K562 (cell line): ENCODE measurements around the gene IGF2BP3. TPM values are rescaled to one million over a fixed set of nuclear protein-coding genes. Genes with fewer than 3 reads are reported as not detected.

Experiments
- ATF4 ChIP-seq: fragments of 450-650 bp; formaldehyde crosslinking; IDR thresholded peaks from 2 replicates; pipeline ENCODE4 v1.4.0; 2022; ENCODE audit warnings: mild to moderate bottlenecking, moderate library complexity
- BCL6 ChIP-seq: fragments of 250-450 bp; sonication (Bioruptor Pico); IDR thresholded peaks from 2 replicates; pipeline ENCODE4 v1.4.0; 2020
- BRCA1 ChIP-seq, 2 experiments: fragments of 450-650 bp in 1 of 2; sonication (generic) in 1 of 2; formaldehyde crosslinking in 1 of 2; IDR thresholded peaks; 2 replicates each; pipeline versions ENCODE4 v1.5.0 to v1.6.1; 2017 to 2020; ENCODE audit warnings: mild to moderate bottlenecking in 1 of 2, missing genetic modification reagents in 1 of 2
- FOSL1 ChIP-seq: fragments of 200-800 bp; sonication (Bioruptor generic); conservative IDR thresholded peaks from 2 replicates; pipeline ENCODE4 v1.6.1; 2016; ENCODE audit warnings: missing genetic modification characterization, missing compliant biosample characterization
- GABPB2 ChIP-seq: fragments of 250-450 bp; sonication (Bioruptor Pico); conservative IDR thresholded peaks from 2 replicates; pipeline ENCODE4 v1.5.1; 2021; ENCODE audit warnings: mild to moderate bottlenecking
- GATAD2A ChIP-seq: fragments of 450-650 bp; IDR thresholded peaks from 2 replicates; pipeline ENCODE4 v1.6.1; 2017
- GTF3C2 ChIP-seq: IDR thresholded peaks from 3 replicates; pipeline ENCODE4 v1.6.1; 2011; ENCODE audit warnings: borderline replicate concordance, mild to moderate bottlenecking, moderate library complexity; ENCODE audit not compliant: insufficient read length; ENCODE audit errors: extremely low read depth
- HNRNPK ChIP-seq: fragments of 200-400 bp; formaldehyde crosslinking; IDR thresholded peaks from one replicate; pipeline ENCODE4 v1.6.1; 2018; ENCODE audit warnings: mild to moderate bottlenecking, low read depth, low read length; ENCODE audit not compliant: poor library complexity, severe bottlenecking
- HOXB6 ChIP-seq: fragments of 250-450 bp; sonication (Bioruptor Pico); IDR thresholded peaks from 2 replicates; pipeline ENCODE4 v1.5.1; 2022; ENCODE audit warnings: mild to moderate bottlenecking, borderline replicate concordance
- MAFF ChIP-seq: IDR thresholded peaks from 2 replicates; pipeline ENCODE4 v1.6.1; 2012; ENCODE audit warnings: low read length, improper control_type of control experiment
- MCM3 ChIP-seq: fragments of 450-650 bp; IDR thresholded peaks from 2 replicates; pipeline ENCODE4 v1.6.1; 2016
- MED1 ChIP-seq: sonication (generic); formaldehyde crosslinking; IDR thresholded peaks from 2 replicates; pipeline ENCODE4 v1.8.1; 2023; ENCODE audit warnings: missing genetic modification reagents, borderline replicate concordance
- MEF2D ChIP-seq: conservative IDR thresholded peaks from 2 replicates; pipeline ENCODE4 v1.6.1; 2016; ENCODE audit warnings: low read depth, missing genetic modification characterization, missing compliant biosample characterization
- MIER1 ChIP-seq: fragments of 450-650 bp; IDR thresholded peaks from 2 replicates; pipeline ENCODE4 v1.6.1; 2016; ENCODE audit warnings: antibody characterized with exemption, mild to moderate bottlenecking, low read depth
- PRMT5 ChIP-seq: sonication (generic); formaldehyde crosslinking; IDR thresholded peaks from 2 replicates; pipeline ENCODE4 v1.5.0; 2020; ENCODE audit warnings: missing genetic modification reagents
- PURB ChIP-seq: sonication (generic); formaldehyde crosslinking; IDR thresholded peaks from 2 replicates; pipeline ENCODE4 v1.9.0; 2021; ENCODE audit warnings: low read depth, mild to moderate bottlenecking, missing genetic modification reagents
- SRF ChIP-seq, 2 experiments: fragments of 250-450, 450-650 bp in 1 of 2; sonication (Bioruptor Pico) in 1 of 2; sonication (generic) in 1 of 2; formaldehyde crosslinking; IDR thresholded peaks; 2 replicates each; pipeline versions ENCODE4 v1.5.0 to v1.5.1; 2020 to 2022; ENCODE audit warnings: mild to moderate bottlenecking in 1 of 2, missing genetic modification reagents in 1 of 2
- TBL1XR1 ChIP-seq, 2 experiments: IDR thresholded peaks; 2 replicates each; pipeline ENCODE4 v1.6.1; 2012; ENCODE audit warnings: improper control_type of control experiment in 2 of 2, low read length in 2 of 2, mild to moderate bottlenecking in 1 of 2
- ZBTB2 ChIP-seq: fragments of 450-650 bp; IDR thresholded peaks from 2 replicates; pipeline ENCODE4 v1.6.1; 2016; ENCODE audit warnings: antibody characterized with exemption
- ZC3H11A ChIP-seq: IDR thresholded peaks from 2 replicates; pipeline ENCODE4 v1.6.1; 2012; ENCODE audit warnings: low read depth, low read length, improper control_type of control experiment
- ZNF75A ChIP-seq: fragments of 450-650 bp; formaldehyde crosslinking; IDR thresholded peaks from 2 replicates; pipeline ENCODE4 v1.4.0; 2020; ENCODE audit warnings: mild to moderate bottlenecking
- ZNF764 ChIP-seq: fragments of 250-450 bp; sonication (Bioruptor Pico); IDR thresholded peaks from 2 replicates; pipeline ENCODE4 v1.4.0; 2020; ENCODE audit warnings: low read depth, mild to moderate bottlenecking, moderate library complexity
- ZNF77 ChIP-seq: fragments of 250-450 bp; sonication (Bioruptor Pico); IDR thresholded peaks from 2 replicates; pipeline ENCODE4 v1.5.0; 2020
- polyA plus RNA-seq, 8 experiments: library from polyadenylated mRNA; depleted of rRNA in 4 of 8; stranded (reverse) in 5 of 8; unstranded in 3 of 8; fragments of >200 nt; fragmentation: Nextera tagmentation in 2 of 8; fragmentation: Illumina TruSeq in 1 of 8; extraction: Ambion mirVana in 2 of 8; extraction: Trizol in 1 of 8; gene quantifications; 2 replicates each; pipeline versions ENCODE4 v1.2.1 to v1.2.3, GENCODE V29; 2011 to 2014; ENCODE audit warnings: inconsistent platforms in 1 of 8, missing spikeins in 1 of 8
- total RNA-seq, 7 experiments: library from RNA; depleted of rRNA in 6 of 7; stranded (reverse); fragments of >200 nt in 6 of 7; fragmentation: Illumina TruSeq in 2 of 7; extraction: Trizol in 2 of 7; gene quantifications; 2 replicates each; pipeline versions ENCODE4 v1.2.1 to v1.2.3, GENCODE V29; 2011 to 2021; ENCODE audit warnings: low replicate concordance in 1 of 7

Gene IGF2BP3
- total and polyA plus RNA-seq, 9 of the 15 experiments (the other 6 are each of a cell fraction or from before 2014, with no cell fraction given): 8.4 to 88.1 (median 61.2) TPM

GRCh38 chr7:23470330-23471105, at the start of gene IGF2BP3 (continued):
- TF ChIP-seq TBL1XR1 (IDR thresholded peaks at IDR 0.05; ENCODE audit: low read length in 2 of 2): peak in 1 of 2 experiments; percentile 75; a peak in 1 of 4 replicates
- TF ChIP-seq HOXB6 (CRISPR knock-in tag): no peak
- peak; percentile 82 for TF ChIP-seq HNRNPK
- no peak for TF ChIP-seq MED1 (CRISPR knock-in tag)
- TF ChIP-seq SRF (CRISPR knock-in tag; IDR thresholded peaks at IDR 0.05): 0 out of 4 replicates have a peak, but pooled peaks of 1 of the 2 experiments have one; percentile 37
- TF ChIP-seq ZNF75A (CRISPR knock-in tag): no peak
- no peak for TF ChIP-seq GTF3C2
- TF ChIP-seq PRMT5 (CRISPR knock-in tag): no peak
- TF ChIP-seq MAFF: 0 out of 2 replicates have a peak, but pooled peaks have one; percentile 0
- TF ChIP-seq BRCA1 (IDR thresholded peaks at IDR 0.05): no peak
- no peak for TF ChIP-seq BRCA1 (CRISPR knock-in tag; IDR thresholded peaks at IDR 0.05)
- peak; percentile 34; the same call in 1 of the 2 replicates for TF ChIP-seq FOSL1 (tag)
- TF ChIP-seq MEF2D (tag): 0 out of 2 replicates have a peak, but pooled peaks have one; percentile 28
- no peak for TF ChIP-seq MIER1
- TF ChIP-seq ZC3H11A: no peak; the same call in 1 of the 2 replicates
- TF ChIP-seq ZNF764 (CRISPR knock-in tag): no peak
- no peak for TF ChIP-seq GABPB2 (CRISPR knock-in tag)
- no peak for TF ChIP-seq ATF4 (CRISPR knock-in tag)
- no peak for TF ChIP-seq ZNF77
- peak; percentile 90 for TF ChIP-seq GATAD2A
- TF ChIP-seq MCM3: no peak
- no peak for TF ChIP-seq BCL6
- TF ChIP-seq ZBTB2: peak; percentile 89
- TF ChIP-seq PURB (CRISPR knock-in tag): no peak
